Measurements from ENCODE around the gene PLEKHA6. TPM values are rescaled to one million over a fixed set of nuclear protein-coding genes. Genes with fewer than 3 reads are reported as not detected.

The PLEKHA6 gene
- total and polyA plus RNA-seq, 2 of the 4 experiments (the other 2 are of a cell fraction), result 8.2 to 19.9 TPM

DNA sequence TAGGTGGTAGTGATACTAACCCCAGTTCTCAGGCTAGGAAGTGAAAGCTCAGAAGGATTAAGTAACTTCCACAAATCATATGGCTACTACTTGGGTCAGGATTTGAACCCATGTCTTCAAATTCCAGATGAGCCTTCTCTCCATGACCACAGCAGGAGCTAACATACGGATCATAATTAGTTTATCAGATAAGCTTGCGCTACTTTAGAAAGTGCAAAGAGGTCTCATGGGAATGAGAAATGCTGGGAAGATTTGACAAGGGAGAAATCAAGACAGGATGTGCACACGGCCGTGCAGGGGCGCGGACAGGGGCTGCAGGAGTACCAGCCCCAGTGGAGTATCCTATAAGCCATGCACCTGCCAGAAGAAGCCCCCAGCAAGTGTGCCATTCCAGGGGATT is 5.2 kb downstream of the PLEKHA6 start:
- no peaks in the 10 kb centered on the region for H3K27me3 ChIP-seq (ENCODE audit: control insufficient read depth, insufficient read depth, low read length)
- no peak overlapping the region for H3K9ac ChIP-seq (ENCODE audit: low read depth, low read length)
- intact Hi-C loops (cut with micrococcal nuclease), result loop anchor here (10.0 kb wide), 1 partner anchor 60 kb away; no protein-coding TSS in a partner anchor
- no peak overlapping the region for H2BK5ac ChIP-seq (ENCODE audit: low read depth, low read length, poor library complexity, severe bottlenecking)
- H3K4ac ChIP-seq (ENCODE audit: low read depth, low read length), result no peak overlapping the region
- no peak overlapping the region for H2BK15ac ChIP-seq (ENCODE audit: low read depth, low read length)
- ChIA-PET CTCF (interaction anchor here (0.7 to 2.1 kb wide), 3 partner anchors 96 to 148 kb away, joined by 3 to 4 read pairs (median 4); partner anchors contain the start of gene GOLT1A), POLR2A (ENCODE audit: unreplicated experiment) (no interaction called here)
- no peak overlapping the region for H3K56ac ChIP-seq (ENCODE audit: extremely low read depth, insufficient read depth, low read length)
- H3K18ac ChIP-seq (ENCODE audit: low read depth, low read length), result no peak overlapping the region
- H3K14ac ChIP-seq (replicated peaks; ENCODE audit: low read depth, low read length), result no peak overlapping the region
- no peak overlapping the region for H3K4me3 ChIP-seq (ENCODE audit: insufficient read depth, low read depth, low read length)
- peaks cover 5% of the 10 kb centered on the region for H3K9me1 ChIP-seq (ENCODE audit: insufficient read depth, low read length)
- peak overlapping the region; percentile 14; the same call in 1 of the 2 replicates for H3K23ac ChIP-seq (ENCODE audit: low read depth, low read length)
- no peaks in the 10 kb centered on the region for H4K20me1 ChIP-seq (ENCODE audit: insufficient read depth, low read length)
- ATAC-seq (ENCODE audit: low read depth), result no peak
- H4K91ac ChIP-seq (ENCODE audit: insufficient read depth, low read depth, low read length), result no peak overlapping the region
- H2BK120ac ChIP-seq (ENCODE audit: low read depth, low read length), result no peak overlapping the region
- no peak overlapping the region for H3K4me2 ChIP-seq (ENCODE audit: low read depth, low read length)
- H3K4me1 ChIP-seq (ENCODE audit: control insufficient read depth, insufficient read depth, low read length), result peaks cover 18% of the 10 kb centered on the region
- no CpG with 5 or more reads among the region's 6 CpGs for WGBS, 2 experiments (ENCODE audit: extremely low coverage in 2 of 2, insufficient read length in 1 of 2)
- in situ Hi-C loops (cut with MboI; ENCODE audit: low sequenced_read_pairs), result no loop called here
- no peak for TF ChIP-seq CTCF (conservative IDR thresholded peaks at IDR 0.05; ENCODE audit: low read depth, low read length)
- no peak for TF ChIP-seq FOS (IDR thresholded peaks at IDR 0.05; ENCODE audit: low read depth, low read length)
- TF ChIP-seq MAZ (IDR thresholded peaks at IDR 0.05; ENCODE audit: borderline replicate concordance, low read depth, low read length), result no peak
- no peak for TF ChIP-seq RAD21 (IDR thresholded peaks at IDR 0.05; ENCODE audit: low read length)
- TF ChIP-seq CHD1 (IDR thresholded peaks at IDR 0.05; ENCODE audit: low read depth, low read length), result no peak
- TF ChIP-seq SMC3 (IDR thresholded peaks at IDR 0.05; ENCODE audit: low read depth, low read length), result no peak
- TF ChIP-seq RFX5 (IDR thresholded peaks at IDR 0.05; ENCODE audit: low read depth, low read length), result no peak
- TF ChIP-seq, protein P1, sequence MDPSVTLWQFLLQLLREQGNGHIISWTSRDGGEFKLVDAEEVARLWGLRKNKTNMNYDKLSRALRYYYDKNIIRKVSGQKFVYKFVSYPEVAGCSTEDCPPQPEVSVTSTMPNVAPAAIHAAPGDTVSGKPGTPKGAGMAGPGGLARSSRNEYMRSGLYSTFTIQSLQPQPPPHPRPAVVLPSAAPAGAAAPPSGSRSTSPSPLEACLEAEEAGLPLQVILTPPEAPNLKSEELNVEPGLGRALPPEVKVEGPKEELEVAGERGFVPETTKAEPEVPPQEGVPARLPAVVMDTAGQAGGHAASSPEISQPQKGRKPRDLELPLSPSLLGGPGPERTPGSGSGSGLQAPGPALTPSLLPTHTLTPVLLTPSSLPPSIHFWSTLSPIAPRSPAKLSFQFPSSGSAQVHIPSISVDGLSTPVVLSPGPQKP (IDR thresholded peaks at IDR 0.05; ENCODE audit: borderline replicate concordance, low read depth, low read length), result no peak
- no peak for TF ChIP-seq MXI1 (IDR thresholded peaks at IDR 0.05; ENCODE audit: borderline replicate concordance, low read depth, low read length)
- TF ChIP-seq MAFK (IDR thresholded peaks at IDR 0.05; ENCODE audit: low read depth, low read length), result no peak
- TF ChIP-seq BHLHE40 (IDR thresholded peaks at IDR 0.05; ENCODE audit: low read depth, low read length), result no peak
- no peak for TF ChIP-seq CEBPB (IDR thresholded peaks at IDR 0.05; ENCODE audit: low read depth, low read length)
- TF ChIP-seq NFE2L2 (IDR thresholded peaks at IDR 0.05; ENCODE audit: low read depth, low read length), result no peak
- TF ChIP-seq POLR2A (IDR thresholded peaks at IDR 0.05; ENCODE audit: low read depth, low read length), result no peak
- no peak for TF ChIP-seq USF2 (IDR thresholded peaks at IDR 0.05; ENCODE audit: low read depth, low read length)
- TF ChIP-seq RCOR1 (IDR thresholded peaks at IDR 0.05; ENCODE audit: insufficient replicate concordance, low read length), result no peak
- no peak for DNase-seq
- dilution Hi-C loops (cut with HindIII; ENCODE audit: low sequenced_read_pairs, unreplicated experiment), result no loop called here
- no peak overlapping the region for H2AK9ac ChIP-seq (replicated peaks; ENCODE audit: low read depth, low read length, poor library complexity)
- H4K5ac ChIP-seq (ENCODE audit: low read depth, low read length), result no peak overlapping the region
- BruUV-seq (replicated peaks), result no TSS peak
- H2AK5ac ChIP-seq (ENCODE audit: low read depth, low read length), result no peak overlapping the region
- no peak overlapping the region for H2BK20ac ChIP-seq (ENCODE audit: low read depth, low read length)
- H2AFZ ChIP-seq (replicated peaks; ENCODE audit: low read length, poor library complexity), result no peak overlapping the region
- 0 out of 4 replicates have a peak, but pooled peaks cover 0 to 4% of the 10 kb centered on the region in 2 experiments for H3K79me1 ChIP-seq (ENCODE audit: low read depth in 1 of 2, low read length in 2 of 2)
- no peak overlapping the region for H4K8ac ChIP-seq (ENCODE audit: low read depth in 2 of 2, low read length in 2 of 2)
- no peaks in the 10 kb centered on the region for H3K9me3 ChIP-seq (ENCODE audit: control insufficient read depth, insufficient read depth, low read length)
- H3K27ac ChIP-seq (ENCODE audit: insufficient read depth, low read length), result no peak overlapping the region
- no peaks in the 10 kb centered on the region for H3K36me3 ChIP-seq (ENCODE audit: control insufficient read depth, insufficient read depth, low read length)

All from IMR-90 (cell line).